Coronary artery (tissue), 2 donors: ENCODE measurements around the gene PRR36.

Source experiments
- DNase-seq: peaks from one replicate; pipeline ENCODE4 v3.0.0-alpha.2; 2017; ENCODE audit warnings: low spot score
- H3K27ac ChIP-seq, 2 donors: fragments of 200-600 bp; sonication (generic); one replicate each; pipeline ENCODE4 v1.5.1; 2016 to 2019
- H3K4me3 ChIP-seq: fragments of 200-600 bp; sonication (generic); 2 replicates; pipeline ENCODE4 v1.5.1; 2016; ENCODE audit warnings: mild to moderate bottlenecking, moderate library complexity
- CTCF ChIP-seq: fragments of 200-600 bp; sonication (generic); IDR thresholded peaks from one replicate; pipeline ENCODE4 v1.5.1; 2019; ENCODE audit warnings: antibody characterized with exemption

PRR36 gene

GRCh38 chr19:7883796-7884570 is 9.8 kb upstream of the PRR36 start:
- H3K4me3 ChIP-seq: no peak overlapping the region
- DNase-seq: no peak
- TF ChIP-seq CTCF: no peak
- H3K27ac ChIP-seq: no peak overlapping the region

GRCh38 chr19:7883105-7883504 is 8.9 kb upstream of the PRR36 start:
- no peak for DNase-seq
- no peak for TF ChIP-seq CTCF
- Histone ChIP-seq H3K4me3 (no peak overlapping the region), H3K27ac (no peak overlapping the region)

- Histone ChIP-seq H3K4me3 (no peak overlapping the region), H3K27ac (no peak overlapping the region)
- TF ChIP-seq CTCF: no peak
- DNase-seq: no peak
Measured at GRCh38 chr19:7881910-7882309, 7.7 kb upstream of the PRR36 start.

- no peak for DNase-seq
- no peak overlapping the region for H3K27ac ChIP-seq
- H3K4me3 ChIP-seq: no peak overlapping the region
- TF ChIP-seq CTCF: no peak
Measured at GRCh38 chr19:7879836-7880235, 5.6 kb upstream of the PRR36 start.

GRCh38 chr19:7879111-7879807 is 5.1 kb upstream of the PRR36 start:
- Histone ChIP-seq H3K4me3 (no peak overlapping the region), H3K27ac (no peak overlapping the region)
- DNase-seq: no peak
- no peak for TF ChIP-seq CTCF

- Histone ChIP-seq H3K4me3 (no peak overlapping the region), H3K27ac (no peak overlapping the region)
- TF ChIP-seq CTCF: no peak
- DNase-seq: no peak
Measured at GRCh38 chr19:7877249-7877836, 3.2 kb upstream of the PRR36 start.
